HG03095 (cell line): ENCODE measurements around the gene SND1.

ENCODE experiments used
- ATAC-seq: cut with Tn5 transposase; IDR thresholded peaks from one replicate; pipeline ENCODE4 v1.9.1; 2021; ENCODE audit warnings: moderate library complexity; ENCODE audit not compliant: unreplicated experiment

SND1 gene

DNA sequence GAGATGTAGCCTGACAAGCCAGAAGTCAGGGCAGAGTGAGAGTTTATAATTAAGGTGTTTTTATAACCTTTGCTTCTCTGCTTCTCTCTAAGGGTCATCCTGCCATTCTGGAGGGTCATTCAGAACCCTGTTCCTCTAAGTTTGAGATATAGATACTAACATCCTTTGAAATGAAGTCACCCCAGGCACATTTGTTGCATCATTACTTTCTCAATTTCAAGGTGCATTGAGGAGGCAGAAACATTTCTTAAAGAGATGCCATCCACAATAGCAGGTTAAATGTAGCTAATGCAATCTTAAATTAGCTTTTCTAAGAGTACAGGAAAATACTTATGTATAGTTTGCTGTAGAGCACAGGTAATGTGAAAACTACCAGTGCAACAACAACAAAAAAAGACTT, 272.9 kb downstream of the SND1 start:
- no peak for ATAC-seq

DNA sequence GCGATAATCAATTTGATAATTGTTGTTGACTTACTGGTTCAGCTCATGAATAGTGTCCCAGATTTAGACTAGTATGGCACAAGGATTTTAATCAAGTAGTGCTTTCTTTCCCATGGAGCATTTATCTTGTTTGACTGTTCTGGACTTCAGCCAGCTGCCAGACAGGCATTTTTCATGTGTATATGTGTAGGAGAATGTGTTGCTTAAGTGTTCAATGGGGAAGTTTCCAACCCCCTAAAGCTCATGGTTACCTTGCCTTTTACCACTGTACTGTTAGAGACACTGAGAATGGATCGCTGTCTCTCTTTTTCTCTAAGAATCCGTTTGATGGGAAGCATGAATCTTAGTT, 275.3 kb downstream of the SND1 start:
- no peak for ATAC-seq

DNA sequence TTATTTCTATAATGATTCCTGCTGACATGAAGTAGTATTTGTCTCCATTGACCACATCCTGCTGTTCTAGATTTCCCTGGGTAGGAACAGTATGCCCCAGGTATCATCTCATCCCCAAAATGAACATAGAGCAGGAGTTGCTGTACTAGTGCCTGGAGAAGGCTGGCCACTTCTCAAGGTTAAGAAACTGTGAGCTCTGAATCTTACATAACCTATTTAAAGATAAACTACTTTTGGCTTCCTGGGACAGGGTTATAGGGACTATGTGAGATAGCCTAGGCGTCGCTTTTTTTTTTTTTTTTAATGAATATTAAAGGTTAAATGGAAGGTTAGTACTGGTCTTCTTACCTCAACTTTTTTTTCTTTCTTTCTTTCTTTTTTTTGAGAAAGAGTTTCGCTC, 276.2 kb downstream of the SND1 start:
- ATAC-seq: no peak

- peak; percentile 46 for ATAC-seq
These were observed 276.9 kb downstream of the SND1 start for GRCh38 chr7:127928852-127929251.

GRCh38 chr7:127930341-127931328, 278.6 kb downstream of the SND1 start:
- no peak for ATAC-seq

DNA sequence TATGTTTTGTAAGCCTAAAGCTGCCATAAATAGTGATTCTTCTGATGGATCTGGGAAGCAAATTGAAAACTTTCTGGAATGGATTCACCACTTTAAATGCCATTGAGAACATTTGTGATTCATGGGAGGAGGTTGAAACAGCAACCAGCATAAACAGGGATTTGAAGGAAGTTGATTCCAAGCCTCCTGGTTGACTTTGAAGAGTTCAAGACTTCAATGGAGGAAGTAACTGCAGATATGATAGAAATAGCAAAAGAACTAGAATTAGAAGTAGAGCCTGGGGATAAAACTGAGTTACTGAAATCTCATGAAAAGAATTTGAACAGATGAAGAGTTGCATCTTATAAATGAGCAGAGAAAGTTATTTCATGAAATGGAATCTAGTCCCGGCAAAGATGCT, 280.1 kb downstream of the SND1 start:
- ATAC-seq: no peak

DNA sequence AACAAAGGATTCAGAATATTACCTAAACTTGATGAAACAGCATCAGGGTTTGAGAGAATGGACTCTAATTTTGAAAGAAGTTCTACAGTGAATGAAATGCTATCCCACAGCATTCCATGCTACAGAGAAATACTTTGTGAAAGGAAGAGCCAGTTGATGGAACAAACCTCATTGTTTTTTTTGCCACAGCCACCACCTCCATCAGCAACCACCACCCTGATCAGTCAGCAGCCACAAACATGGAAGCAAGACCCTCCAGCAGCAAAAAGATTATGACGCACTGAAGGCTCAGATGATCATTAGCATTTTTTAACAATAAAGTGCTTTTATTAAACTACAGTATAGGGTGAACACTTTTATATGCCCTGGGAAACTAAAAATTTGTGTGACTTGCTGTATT, 280.5 kb downstream of the SND1 start:
- ATAC-seq: no peak

DNA sequence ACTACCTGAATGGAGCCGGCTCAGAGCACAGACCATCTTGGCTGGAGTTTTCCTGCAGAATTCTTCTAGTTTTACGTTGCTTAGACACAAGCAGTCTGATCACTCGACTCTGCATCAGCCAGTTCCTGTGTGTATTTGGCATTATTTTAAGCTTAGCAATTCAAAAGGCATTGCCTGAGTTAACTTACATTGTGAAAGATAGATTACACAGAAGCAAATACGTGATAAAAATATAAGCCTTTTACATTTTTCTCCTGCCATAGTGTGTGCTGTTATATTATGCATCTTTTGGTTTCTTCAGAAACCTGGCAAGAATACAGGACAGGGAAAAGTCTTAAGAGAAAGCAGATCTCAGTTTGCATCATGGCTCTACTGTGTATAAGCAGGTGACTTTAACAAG, 281.2 kb downstream of the SND1 start:
- ATAC-seq: no peak

- no peak for ATAC-seq
These were observed 282.7 kb downstream of the SND1 start for GRCh38 chr7:127934711-127935110.

GRCh38 chr7:127935847-127936376, 283.9 kb downstream of the SND1 start:
- no peak for ATAC-seq

GRCh38 chr7:127937066-127937680, 285.2 kb downstream of the SND1 start:
- ATAC-seq: no peak

GRCh38 chr7:127938588-127938987, 286.6 kb downstream of the SND1 start:
- ATAC-seq: no peak

GRCh38 chr7:127940381-127941160, 288.6 kb downstream of the SND1 start:
- ATAC-seq: no peak

DNA sequence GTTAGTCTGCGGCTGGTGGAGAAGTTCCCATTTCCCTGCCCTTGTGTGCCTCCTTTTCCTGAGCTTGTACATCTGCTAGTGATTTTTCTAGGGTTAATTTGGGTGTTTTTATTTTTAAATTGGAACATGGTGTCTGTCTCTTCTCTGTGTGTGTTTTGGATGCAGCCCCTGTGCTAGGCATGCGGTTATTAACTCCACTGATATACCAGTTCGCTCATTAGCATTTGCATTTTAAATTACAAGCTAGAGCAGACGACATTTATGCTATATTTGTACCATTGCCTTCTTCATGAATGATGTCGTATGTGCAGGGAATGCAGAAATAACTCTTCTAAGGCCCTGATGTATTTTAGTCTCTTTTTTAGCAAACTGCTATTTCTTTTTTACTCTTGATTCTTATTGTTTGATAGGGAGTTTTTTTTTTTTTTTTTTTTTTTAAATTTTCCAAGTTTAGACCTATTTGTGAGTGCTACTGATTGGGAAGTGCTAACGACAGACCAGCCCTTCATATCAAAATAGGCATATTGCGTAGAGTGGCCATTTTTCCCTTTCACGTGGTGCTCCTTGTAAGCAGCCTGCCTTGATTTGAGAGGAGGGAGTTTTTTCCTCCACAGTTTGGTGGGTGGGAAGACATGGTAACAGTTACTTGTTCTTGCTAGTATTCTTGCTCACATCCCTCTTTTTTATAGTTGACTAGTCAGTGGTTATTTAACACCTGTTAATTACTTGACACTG, 289.6 kb downstream of the SND1 start:
- no peak for ATAC-seq

GRCh38 chr7:127943541-127944521, 291.8 kb downstream of the SND1 start:
- ATAC-seq: no peak

- no peak for ATAC-seq
These were observed 294.1 kb downstream of the SND1 start for GRCh38 chr7:127946111-127946510.

DNA sequence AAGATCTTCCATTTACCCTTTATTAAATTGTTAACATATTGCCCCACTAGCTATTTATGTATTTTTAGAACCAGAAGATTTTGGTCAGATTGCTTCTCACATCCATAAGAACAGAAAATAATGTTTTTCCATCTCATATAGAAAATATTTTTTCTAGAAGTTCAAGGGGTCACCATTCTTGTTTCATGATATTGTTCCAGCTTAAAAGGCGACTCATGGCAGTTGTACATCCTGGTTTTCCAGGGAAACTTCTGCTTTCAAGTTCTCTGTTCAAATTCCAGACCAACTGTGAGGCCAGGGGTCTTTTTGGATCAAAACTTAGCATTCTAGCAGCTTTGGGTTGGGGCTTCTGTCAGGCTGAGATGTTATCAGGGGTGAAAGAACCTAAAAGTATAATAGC, 294.9 kb downstream of the SND1 start:
- no peak for ATAC-seq

DNA sequence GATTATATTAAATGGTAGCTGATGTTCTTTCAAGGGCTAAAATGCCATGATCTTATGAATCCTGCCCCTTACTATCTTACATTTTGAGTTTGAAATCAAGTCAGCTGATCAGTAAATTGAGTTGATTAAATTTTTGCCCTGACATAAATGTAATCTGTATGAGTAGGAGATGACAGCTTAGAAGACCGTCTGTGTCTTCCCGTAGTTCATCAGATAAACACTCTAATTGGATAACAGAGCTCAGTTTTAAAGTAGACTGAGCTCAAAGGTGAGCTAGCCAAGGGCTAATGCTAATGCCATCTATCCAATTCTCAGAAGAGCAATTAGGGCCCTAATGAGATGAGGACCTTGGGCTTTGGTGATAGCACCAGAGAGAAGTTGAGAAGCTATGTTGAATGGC, 296.3 kb downstream of the SND1 start:
- no peak for ATAC-seq

- no peak for ATAC-seq
These were observed 296.9 kb downstream of the SND1 start for GRCh38 chr7:127948930-127949329.
